DOHH2 (cell line): Measurements from ENCODE around the gene IFITM1.
"Not testable (repeated sequence)": the region's sequence is repeated elsewhere in the genome, so short reads cannot be mapped to it uniquely, and the experiment has no call there.

Source experiments
- H3F3A ChIP-seq: fragments of 200-600 bp; sonication (generic), shearing (Covaris generic); 2 replicates; pipeline ENCODE4 v1.6.0; 2016; ENCODE audit warnings: antibody characterized with exemption, mild to moderate bottlenecking; ENCODE audit not compliant: control insufficient read depth, insufficient read depth
- H3K27ac ChIP-seq: fragments of 200-600 bp; sonication (generic); 2 replicates; pipeline ENCODE4 v1.5.1; 2014; ENCODE audit warnings: low read depth, mild to moderate bottlenecking, low read length, moderate library complexity
- H3K27me3 ChIP-seq: fragments of 200-600 bp; sonication (generic); 2 replicates; pipeline ENCODE4 v1.6.1; 2014; ENCODE audit warnings: mild to moderate bottlenecking, low read length, mixed read lengths; ENCODE audit not compliant: control insufficient read depth
- H3K36me3 ChIP-seq: fragments of 200-600 bp; sonication (generic); 2 replicates; pipeline ENCODE4 v1.6.1; 2014; ENCODE audit warnings: mild to moderate bottlenecking, low read length, moderate library complexity, mixed read lengths; ENCODE audit not compliant: control insufficient read depth
- H3K4me1 ChIP-seq: fragments of 200-600 bp; sonication (generic); 2 replicates; pipeline ENCODE4 v1.6.1; 2014; ENCODE audit warnings: mild to moderate bottlenecking, low read length, mixed read lengths; ENCODE audit not compliant: control insufficient read depth
- H3K4me2 ChIP-seq: fragments of 200-600 bp; sonication (generic); 2 replicates; pipeline ENCODE4 v1.6.0; 2014; ENCODE audit warnings: mild to moderate bottlenecking, low read length, moderate library complexity
- H3K4me3 ChIP-seq: fragments of 200-600 bp; sonication (generic); 2 replicates; pipeline ENCODE4 v1.5.1; 2014; ENCODE audit warnings: mild to moderate bottlenecking, low read length, mixed read lengths
- H3K79me2 ChIP-seq: fragments of 200-600 bp; sonication (generic); 2 replicates; pipeline ENCODE4 v1.6.1; 2014; ENCODE audit warnings: mild to moderate bottlenecking, low read length, mixed read lengths; ENCODE audit not compliant: control insufficient read depth
- H3K9me2 ChIP-seq: fragments of 200-600 bp; sonication (generic); replicated peaks from 2 replicates; pipeline ENCODE4 v1.6.1; 2014; ENCODE audit warnings: mild to moderate bottlenecking, low read length, mixed read lengths; ENCODE audit not compliant: control insufficient read depth
- H3K9me3 ChIP-seq: fragments of 200-600 bp; sonication (generic); 2 replicates; pipeline ENCODE4 v1.6.1; 2014; ENCODE audit warnings: antibody characterized with exemption, low read length, mixed read lengths; ENCODE audit not compliant: control insufficient read depth, insufficient read depth
- H4K20me1 ChIP-seq: fragments of 200-600 bp; sonication (generic); 2 replicates; pipeline ENCODE4 v1.6.0; 2014; ENCODE audit warnings: low read depth, mild to moderate bottlenecking, antibody characterized with exemption, low read length, moderate library complexity; ENCODE audit not compliant: control insufficient read depth, insufficient read depth
- EZH2phosphoT487 ChIP-seq: fragments of 200-600 bp; sonication (generic); IDR thresholded peaks from 2 replicates; pipeline ENCODE4 v1.6.1; 2017; ENCODE audit warnings: borderline replicate concordance, mild to moderate bottlenecking, antibody characterized with exemption, low read length, moderate library complexity, mixed read lengths
- TF ChIP-seq, protein P1 (sequence below): fragments of 200-600 bp; sonication (generic); IDR thresholded peaks from one replicate; pipeline ENCODE4 v1.5.1; 2014; ENCODE audit warnings: antibody characterized with exemption, mild to moderate bottlenecking, low read depth, low read length; ENCODE audit not compliant: poor library complexity, severe bottlenecking

Gene IFITM1

DNA sequence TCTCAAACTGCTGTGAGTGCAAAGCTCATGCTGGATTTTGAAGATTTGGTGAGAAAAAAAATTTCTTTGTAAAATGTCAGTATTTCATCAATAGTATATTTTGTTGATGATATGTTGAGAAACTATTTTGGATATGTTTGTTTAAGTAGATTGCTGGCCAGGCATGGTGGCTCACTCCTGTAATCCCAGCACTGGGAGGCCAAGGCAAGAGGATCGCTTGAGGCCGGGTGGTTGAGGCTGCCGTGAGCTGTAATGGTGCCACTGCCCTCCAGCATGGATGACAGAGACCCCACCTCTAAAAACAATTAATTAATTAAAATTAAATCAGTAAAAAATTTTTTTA is 13.7 kb downstream of the IFITM1 start:
- peaks cover 26% of the 10 kb centered on the region for H3F3A ChIP-seq
- peak overlapping the region; percentile 92 for H3K4me2 ChIP-seq
- H3K36me3 ChIP-seq, result no peaks in the 10 kb centered on the region
- H3K79me2 ChIP-seq, result no peaks in the 10 kb centered on the region
- H4K20me1 ChIP-seq, result no peaks in the 10 kb centered on the region
- H3K9me3 ChIP-seq, result peaks cover 6% of the 10 kb centered on the region; the same call in 1 of the 2 replicates
- no peaks in the 10 kb centered on the region for H3K9me2 ChIP-seq
- peaks cover 63% of the 10 kb centered on the region for H3K4me1 ChIP-seq
- TF ChIP-seq, protein P1, sequence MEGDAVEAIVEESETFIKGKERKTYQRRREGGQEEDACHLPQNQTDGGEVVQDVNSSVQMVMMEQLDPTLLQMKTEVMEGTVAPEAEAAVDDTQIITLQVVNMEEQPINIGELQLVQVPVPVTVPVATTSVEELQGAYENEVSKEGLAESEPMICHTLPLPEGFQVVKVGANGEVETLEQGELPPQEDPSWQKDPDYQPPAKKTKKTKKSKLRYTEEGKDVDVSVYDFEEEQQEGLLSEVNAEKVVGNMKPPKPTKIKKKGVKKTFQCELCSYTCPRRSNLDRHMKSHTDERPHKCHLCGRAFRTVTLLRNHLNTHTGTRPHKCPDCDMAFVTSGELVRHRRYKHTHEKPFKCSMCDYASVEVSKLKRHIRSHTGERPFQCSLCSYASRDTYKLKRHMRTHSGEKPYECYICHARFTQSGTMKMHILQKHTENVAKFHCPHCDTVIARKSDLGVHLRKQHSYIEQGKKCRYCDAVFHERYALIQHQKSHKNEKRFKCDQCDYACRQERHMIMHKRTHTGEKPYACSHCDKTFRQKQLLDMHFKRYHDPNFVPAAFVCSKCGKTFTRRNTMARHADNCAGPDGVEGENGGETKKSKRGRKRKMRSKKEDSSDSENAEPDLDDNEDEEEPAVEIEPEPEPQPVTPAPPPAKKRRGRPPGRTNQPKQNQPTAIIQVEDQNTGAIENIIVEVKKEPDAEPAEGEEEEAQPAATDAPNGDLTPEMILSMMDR, result no peak
- TF ChIP-seq EZH2phosphoT487, result no peak
- no peaks in the 10 kb centered on the region for H3K27me3 ChIP-seq
- peak overlapping the region; percentile 69 for H3K4me3 ChIP-seq
- peak overlapping the region; percentile 92 for H3K27ac ChIP-seq

- Histone ChIP-seq H3K79me2 (no peaks in the 10 kb centered on the region), H3K4me3 (no peak overlapping the region), H4K20me1 (no peaks in the 10 kb centered on the region), H3K9me2 (no peaks in the 10 kb centered on the region), H3K27me3 (no peaks in the 10 kb centered on the region), H3K36me3 (no peaks in the 10 kb centered on the region), H3K27ac (peak overlapping the region; percentile 73; the same call in 1 of the 2 replicates), H3F3A (peaks cover 26% of the 10 kb centered on the region), H3K4me2 (0 out of 2 replicates have a peak overlapping the region, but pooled peaks have one; percentile 2), H3K9me3 (peaks cover 6% of the 10 kb centered on the region; the same call in 1 of the 2 replicates), H3K4me1 (peaks cover 67% of the 10 kb centered on the region)
- TF ChIP-seq EZH2phosphoT487, result no peak
- TF ChIP-seq, protein P1, result no peak
Measured at GRCh38 chr11:328012-328411, 14.2 kb downstream of the IFITM1 start.

- Histone ChIP-seq H3K4me1 (peaks cover 64% of the 10 kb centered on the region), H3F3A (peaks cover 26% of the 10 kb centered on the region), H3K4me2 (peak overlapping the region; percentile 49), H3K4me3 (peak overlapping the region; percentile 59), H3K27ac (peak overlapping the region; percentile 73)
- not testable (repeated sequence) for H3K9me2 ChIP-seq, H3K36me3 ChIP-seq, H3K79me2 ChIP-seq, H4K20me1 ChIP-seq, H3K9me3 ChIP-seq, H3K27me3 ChIP-seq
Measured at GRCh38 chr11:328516-329100, 14.8 kb downstream of the IFITM1 start.

DNA sequence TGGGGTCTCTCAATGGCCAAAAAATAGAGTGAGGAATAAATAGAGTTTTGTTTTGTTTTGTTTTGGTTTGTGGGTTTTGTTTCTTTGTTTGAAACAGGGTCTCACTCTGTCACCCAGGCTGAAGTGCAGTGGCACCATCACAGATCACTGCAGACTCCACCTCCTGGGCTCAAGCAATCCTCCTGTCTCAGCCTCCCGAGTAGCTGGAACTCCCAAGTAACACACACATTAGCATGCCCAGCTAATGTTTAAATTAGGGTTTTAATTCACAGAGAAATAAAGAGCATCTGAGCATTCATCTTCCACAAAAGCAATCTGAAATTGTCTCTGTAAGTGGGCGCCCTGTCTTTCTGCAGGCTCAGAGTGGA is 16.0 kb downstream of the IFITM1 start:
- Histone ChIP-seq H3K9me3 (peaks cover 6% of the 10 kb centered on the region; the same call in 1 of the 2 replicates), H3K4me3 (peak overlapping the region; percentile 59), H3K36me3 (no peaks in the 10 kb centered on the region), H4K20me1 (no peaks in the 10 kb centered on the region), H3K27me3 (no peaks in the 10 kb centered on the region), H3K4me1 (peaks cover 52% of the 10 kb centered on the region), H3K4me2 (peak overlapping the region; percentile 49), H3F3A (peaks cover 26% of the 10 kb centered on the region), H3K9me2 (no peaks in the 10 kb centered on the region), H3K27ac (peak overlapping the region; percentile 73), H3K79me2 (no peaks in the 10 kb centered on the region)
- TF ChIP-seq, protein P1, result no peak
- no peak for TF ChIP-seq EZH2phosphoT487
